ENCODE results near the gene ELMO1. TPM values are rescaled to one million over a fixed set of nuclear protein-coding genes. Genes with fewer than 3 reads are reported as not detected.

ELMO1 gene
- total RNA-seq, 1 experiment from 2014 or later: not detected

DNA sequence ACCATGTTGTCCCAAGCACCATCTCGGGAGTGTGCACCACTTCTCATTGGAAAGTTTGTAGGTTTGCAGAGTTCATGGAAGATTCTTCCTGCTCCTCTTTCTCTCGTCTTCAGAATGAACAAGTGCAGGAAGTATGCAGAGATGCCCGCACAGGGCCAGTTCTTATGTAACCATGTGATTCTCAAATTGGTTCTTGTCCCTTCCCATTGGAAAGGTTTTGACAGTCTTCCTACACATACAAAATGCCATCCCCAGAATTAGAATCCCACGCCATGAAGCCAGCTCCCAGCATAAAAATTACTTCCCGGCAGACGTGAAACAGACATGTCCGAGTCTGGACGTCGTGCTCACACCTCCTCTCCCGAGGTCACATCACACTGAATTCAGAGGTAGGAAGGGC is 251.6 kb downstream of the ELMO1 start:
- ChIA-PET POLR2A (ENCODE audit: low non-redundant PET) (no interaction called here), CTCF (no interaction called here)
- no peaks in the 10 kb centered on the region for H3K4me1 ChIP-seq (ENCODE audit: insufficient read depth, low read length, poor library complexity, severe bottlenecking)
- no peak overlapping the region for H3K27ac ChIP-seq (ENCODE audit: low read depth, low read length, poor library complexity, severe bottlenecking)
- DNase-seq (ENCODE audit: low spot score): no peak
- H3K27me3 ChIP-seq (replicated peaks; ENCODE audit: insufficient read depth, low read depth, low read length, poor library complexity): no peaks in the 10 kb centered on the region
- TF ChIP-seq, protein P1, sequence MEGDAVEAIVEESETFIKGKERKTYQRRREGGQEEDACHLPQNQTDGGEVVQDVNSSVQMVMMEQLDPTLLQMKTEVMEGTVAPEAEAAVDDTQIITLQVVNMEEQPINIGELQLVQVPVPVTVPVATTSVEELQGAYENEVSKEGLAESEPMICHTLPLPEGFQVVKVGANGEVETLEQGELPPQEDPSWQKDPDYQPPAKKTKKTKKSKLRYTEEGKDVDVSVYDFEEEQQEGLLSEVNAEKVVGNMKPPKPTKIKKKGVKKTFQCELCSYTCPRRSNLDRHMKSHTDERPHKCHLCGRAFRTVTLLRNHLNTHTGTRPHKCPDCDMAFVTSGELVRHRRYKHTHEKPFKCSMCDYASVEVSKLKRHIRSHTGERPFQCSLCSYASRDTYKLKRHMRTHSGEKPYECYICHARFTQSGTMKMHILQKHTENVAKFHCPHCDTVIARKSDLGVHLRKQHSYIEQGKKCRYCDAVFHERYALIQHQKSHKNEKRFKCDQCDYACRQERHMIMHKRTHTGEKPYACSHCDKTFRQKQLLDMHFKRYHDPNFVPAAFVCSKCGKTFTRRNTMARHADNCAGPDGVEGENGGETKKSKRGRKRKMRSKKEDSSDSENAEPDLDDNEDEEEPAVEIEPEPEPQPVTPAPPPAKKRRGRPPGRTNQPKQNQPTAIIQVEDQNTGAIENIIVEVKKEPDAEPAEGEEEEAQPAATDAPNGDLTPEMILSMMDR (conservative IDR thresholded peaks at IDR 0.05; ENCODE audit: low read depth, low read length): no peak
- TF ChIP-seq EZH2 (IDR thresholded peaks at IDR 0.05; ENCODE audit: borderline replicate concordance, low read depth, low read length, poor library complexity, severe bottlenecking): no peak
- H3K36me3 ChIP-seq (ENCODE audit: insufficient read depth, low read length, poor library complexity, severe bottlenecking): no peaks in the 10 kb centered on the region
- intact Hi-C loops (cut with micrococcal nuclease; ENCODE audit: unreplicated experiment): loop anchor here (5.0 to 10.0 kb wide), 3 partner anchors 210 to 302 kb away; no protein-coding TSS in a partner anchor
- BruUV-seq (replicated peaks): no TSS peak
- no peaks in the 10 kb centered on the region for H3K9me3 ChIP-seq (ENCODE audit: low read depth, low read length, poor library complexity, severe bottlenecking)
- H3K4me3 ChIP-seq (ENCODE audit: low read depth, low read length, poor library complexity, severe bottlenecking): no peak overlapping the region

DNA sequence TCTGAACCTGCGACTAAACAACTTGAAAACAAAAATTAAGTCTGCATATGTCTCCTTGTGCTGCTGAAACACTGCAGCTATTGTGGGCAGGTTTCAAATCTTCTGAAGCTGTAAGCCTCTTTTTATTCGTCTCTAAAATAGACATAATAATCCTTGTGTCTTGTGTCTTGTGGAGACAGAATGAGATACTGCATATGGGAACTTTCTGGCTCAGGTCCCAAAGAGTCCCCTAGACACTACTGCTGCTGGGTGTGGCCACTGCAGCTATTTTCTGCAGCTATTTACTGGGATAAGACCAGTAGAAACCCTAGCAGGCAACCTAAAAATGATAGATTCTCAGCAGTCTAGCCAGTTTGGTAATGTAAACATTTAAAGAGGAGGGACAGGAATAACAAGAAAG is 252.0 kb downstream of the ELMO1 start:
- BruUV-seq (replicated peaks): no TSS peak
- DNase-seq (ENCODE audit: low spot score): no peak
- Histone ChIP-seq H3K4me1 (ENCODE audit: insufficient read depth, low read length, poor library complexity, severe bottlenecking) (no peaks in the 10 kb centered on the region), H3K4me3 (ENCODE audit: low read depth, low read length, poor library complexity, severe bottlenecking) (no peak overlapping the region), H3K27me3 (replicated peaks; ENCODE audit: insufficient read depth, low read depth, low read length, poor library complexity) (no peaks in the 10 kb centered on the region), H3K9me3 (ENCODE audit: low read depth, low read length, poor library complexity, severe bottlenecking) (no peaks in the 10 kb centered on the region), H3K27ac (ENCODE audit: low read depth, low read length, poor library complexity, severe bottlenecking) (no peak overlapping the region), H3K36me3 (ENCODE audit: insufficient read depth, low read length, poor library complexity, severe bottlenecking) (no peaks in the 10 kb centered on the region)
- no peak for TF ChIP-seq EZH2 (IDR thresholded peaks at IDR 0.05; ENCODE audit: borderline replicate concordance, low read depth, low read length, poor library complexity, severe bottlenecking)
- TF ChIP-seq, protein P1 (conservative IDR thresholded peaks at IDR 0.05; ENCODE audit: low read depth, low read length): no peak
- POLR2A ChIA-PET (ENCODE audit: low non-redundant PET): no interaction called here
- CTCF ChIA-PET: no interaction called here
- intact Hi-C loops (cut with micrococcal nuclease; ENCODE audit: unreplicated experiment): loop anchor here (5.0 to 10.0 kb wide), 3 partner anchors 209 to 302 kb away; no protein-coding TSS in a partner anchor

DNA sequence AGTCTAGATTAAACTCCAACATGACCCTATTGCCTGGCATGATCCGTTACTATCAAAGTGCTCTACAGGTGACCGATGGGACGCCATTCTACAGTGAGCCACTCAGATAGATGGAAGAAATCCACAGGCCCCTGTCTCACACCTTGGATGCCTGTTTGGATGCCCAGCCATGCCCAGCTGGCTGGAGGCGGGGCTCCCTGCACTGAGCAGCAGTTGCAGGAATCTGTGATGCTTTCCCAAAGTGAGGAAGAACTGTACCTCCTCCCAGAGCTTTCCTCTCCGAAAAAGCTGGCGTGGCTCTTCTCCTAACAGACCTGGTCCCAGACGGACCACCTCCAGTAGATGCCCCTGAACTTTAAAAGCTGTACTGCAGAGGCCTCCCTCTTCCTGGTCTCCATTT is 253.3 kb downstream of the ELMO1 start:
- no peak for TF ChIP-seq EZH2 (IDR thresholded peaks at IDR 0.05; ENCODE audit: borderline replicate concordance, low read depth, low read length, poor library complexity, severe bottlenecking)
- TF ChIP-seq, protein P1 (conservative IDR thresholded peaks at IDR 0.05; ENCODE audit: low read depth, low read length): no peak
- Histone ChIP-seq H3K4me3 (ENCODE audit: low read depth, low read length, poor library complexity, severe bottlenecking) (no peak overlapping the region), H3K27me3 (replicated peaks; ENCODE audit: insufficient read depth, low read depth, low read length, poor library complexity) (no peaks in the 10 kb centered on the region), H3K9me3 (ENCODE audit: low read depth, low read length, poor library complexity, severe bottlenecking) (no peaks in the 10 kb centered on the region), H3K36me3 (ENCODE audit: insufficient read depth, low read length, poor library complexity, severe bottlenecking) (no peaks in the 10 kb centered on the region), H3K27ac (ENCODE audit: low read depth, low read length, poor library complexity, severe bottlenecking) (no peak overlapping the region), H3K4me1 (ENCODE audit: insufficient read depth, low read length, poor library complexity, severe bottlenecking) (no peaks in the 10 kb centered on the region)
- CTCF ChIA-PET: no interaction called here
- DNase-seq (ENCODE audit: low spot score): no peak
- no TSS peak for BruUV-seq (replicated peaks)
- POLR2A ChIA-PET (ENCODE audit: low non-redundant PET): no interaction called here
- intact Hi-C loops (cut with micrococcal nuclease; ENCODE audit: unreplicated experiment): loop anchor here (5.0 to 10.0 kb wide), 3 partner anchors 208 to 301 kb away; no protein-coding TSS in a partner anchor

Data from A673 (cell line).